ENCODE results near the gene C15orf62. TPM values are rescaled to one million over a fixed set of nuclear protein-coding genes. Genes with fewer than 3 reads are reported as not detected.

Gene C15orf62
- total RNA-seq, 1 experiment from 2014 or later = 0.26 TPM

GRCh38 chr15:40796512-40796911 lies 26.7 kb downstream of the C15orf62 start:
- intact Hi-C loops (cut with micrococcal nuclease) = no loop called here
- no peaks in the 10 kb centered on the region for H3K9me3 Mint-ChIP-seq (ENCODE audit: unreplicated experiment)
- H3K27me3 Mint-ChIP-seq (ENCODE audit: insufficient read depth, unreplicated experiment) = no peaks in the 10 kb centered on the region
- ChIA-PET POLR2A (interaction anchor here (0.7 to 1.5 kb wide), 3 partner anchors 9 to 47 kb away, joined by 3 to 4 read pairs (median 3); no protein-coding TSS in a partner anchor), CTCF (interaction anchor here (0.6 to 1.2 kb wide), 6 partner anchors 9 to 89 kb away, joined by 3 to 5 read pairs (median 4); no protein-coding TSS in a partner anchor)
- H3K4me3 Mint-ChIP-seq (ENCODE audit: unreplicated experiment) = no peak overlapping the region
- H3K36me3 Mint-ChIP-seq (ENCODE audit: insufficient read depth, unreplicated experiment) = peaks cover 36% of the 10 kb centered on the region
- H3K4me1 Mint-ChIP-seq (ENCODE audit: insufficient read depth, unreplicated experiment) = peaks cover 32% of the 10 kb centered on the region
- no peak for TF ChIP-seq CTCF (IDR thresholded peaks at IDR 0.05; ENCODE audit: unreplicated experiment)
- no TSS peak for BruUV-seq (replicated peaks)
- H3K27ac Mint-ChIP-seq (ENCODE audit: low read depth, unreplicated experiment) = no peak overlapping the region
- DNase-seq (ENCODE audit: unreplicated experiment) = no peak

- ChIA-PET CTCF (interaction anchor here (1.0 to 1.2 kb wide), 2 partner anchors 13 to 15 kb away, joined by 3 read pairs; no protein-coding TSS in a partner anchor), POLR2A (no interaction called here)
- intact Hi-C loops (cut with micrococcal nuclease) = no loop called here
- DNase-seq (ENCODE audit: unreplicated experiment) = no peak
- Mint-ChIP-seq H3K4me3 (ENCODE audit: unreplicated experiment) (no peak overlapping the region), H3K27me3 (ENCODE audit: insufficient read depth, unreplicated experiment) (no peaks in the 10 kb centered on the region), H3K4me1 (ENCODE audit: insufficient read depth, unreplicated experiment) (peaks cover 21% of the 10 kb centered on the region), H3K36me3 (ENCODE audit: insufficient read depth, unreplicated experiment) (peaks cover 37% of the 10 kb centered on the region), H3K27ac (ENCODE audit: low read depth, unreplicated experiment) (no peak overlapping the region), H3K9me3 (ENCODE audit: unreplicated experiment) (no peaks in the 10 kb centered on the region)
- no peak for TF ChIP-seq CTCF (IDR thresholded peaks at IDR 0.05; ENCODE audit: unreplicated experiment)
- BruUV-seq (replicated peaks) = no TSS peak
Measured at GRCh38 chr15:40799523-40799922, 29.7 kb downstream of the C15orf62 start.

GRCh38 chr15:40803076-40803475 lies 33.3 kb downstream of the C15orf62 start:
- Mint-ChIP-seq H3K4me3 (ENCODE audit: unreplicated experiment) (no peak overlapping the region), H3K9me3 (ENCODE audit: unreplicated experiment) (no peaks in the 10 kb centered on the region), H3K27me3 (ENCODE audit: insufficient read depth, unreplicated experiment) (no peaks in the 10 kb centered on the region), H3K27ac (ENCODE audit: low read depth, unreplicated experiment) (no peak overlapping the region), H3K4me1 (ENCODE audit: insufficient read depth, unreplicated experiment) (peaks cover 19% of the 10 kb centered on the region), H3K36me3 (ENCODE audit: insufficient read depth, unreplicated experiment) (peaks cover 32% of the 10 kb centered on the region)
- ChIA-PET CTCF (interaction anchor here (0.7 to 1.3 kb wide), 4 partner anchors 10 to 30 kb away, joined by 3 to 4 read pairs (median 4); partner anchors contain the start of gene PPP1R14D), POLR2A (interaction anchor here (0.8 to 1.2 kb wide), 2 partner anchors 9 to 41 kb away, joined by 3 read pairs; partner anchors contain the start of gene SPINT1)
- intact Hi-C loops (cut with micrococcal nuclease) = no loop called here
- no peak for TF ChIP-seq CTCF (IDR thresholded peaks at IDR 0.05; ENCODE audit: unreplicated experiment)
- DNase-seq (ENCODE audit: unreplicated experiment) = no peak
- no TSS peak for BruUV-seq (replicated peaks)

- Mint-ChIP-seq H3K4me3 (ENCODE audit: unreplicated experiment) (no peak overlapping the region), H3K4me1 (ENCODE audit: insufficient read depth, unreplicated experiment) (peaks cover 23% of the 10 kb centered on the region), H3K27ac (ENCODE audit: low read depth, unreplicated experiment) (no peak overlapping the region), H3K27me3 (ENCODE audit: insufficient read depth, unreplicated experiment) (no peaks in the 10 kb centered on the region), H3K36me3 (ENCODE audit: insufficient read depth, unreplicated experiment) (peaks cover 29% of the 10 kb centered on the region), H3K9me3 (ENCODE audit: unreplicated experiment) (no peaks in the 10 kb centered on the region)
- POLR2A ChIA-PET = interaction anchor here (0.8 to 1.2 kb wide), 2 partner anchors 9 to 40 kb away, joined by 3 read pairs; partner anchors contain the start of gene SPINT1
- no peak for DNase-seq (ENCODE audit: unreplicated experiment)
- intact Hi-C loops (cut with micrococcal nuclease) = no loop called here
- no TSS peak for BruUV-seq (replicated peaks)
- no peak for TF ChIP-seq CTCF (IDR thresholded peaks at IDR 0.05; ENCODE audit: unreplicated experiment)
- CTCF ChIA-PET = interaction anchor here (0.9 to 1.0 kb wide), 2 partner anchors 29 to 54 kb away, joined by 3 read pairs; no protein-coding TSS in a partner anchor
Measured at GRCh38 chr15:40803688-40804087, 33.9 kb downstream of the C15orf62 start.
